ENCODE measurements around the gene MYBL2.
A peak's percentile ranks its signal among the peaks of the same experiment; 100 is the strongest.

The MYBL2 gene

DNA sequence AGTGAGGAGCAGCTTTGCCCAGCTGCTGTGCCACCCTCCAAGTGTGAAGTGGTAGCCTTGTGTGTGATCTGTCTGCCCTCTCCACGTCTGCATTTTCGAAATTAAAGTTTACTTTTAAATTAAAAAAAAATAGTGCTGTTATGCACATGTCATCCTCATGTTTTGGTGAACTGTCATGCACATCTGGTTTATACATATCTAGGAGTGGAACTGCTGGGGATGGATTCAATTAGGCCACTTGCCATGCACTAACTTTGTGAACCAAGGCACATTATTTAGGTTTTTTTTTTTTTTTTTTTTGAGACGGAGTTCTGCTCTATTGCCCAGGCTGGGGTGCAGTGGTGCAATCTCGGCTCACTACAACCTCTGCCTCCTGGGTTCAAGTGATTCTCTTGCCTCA is 56.3 kb downstream of the MYBL2 start:
- TF ChIP-seq POLR2A (IDR thresholded peaks at IDR 0.05; ENCODE audit: low read length) = no peak
- DNase-seq = no peak

DNA sequence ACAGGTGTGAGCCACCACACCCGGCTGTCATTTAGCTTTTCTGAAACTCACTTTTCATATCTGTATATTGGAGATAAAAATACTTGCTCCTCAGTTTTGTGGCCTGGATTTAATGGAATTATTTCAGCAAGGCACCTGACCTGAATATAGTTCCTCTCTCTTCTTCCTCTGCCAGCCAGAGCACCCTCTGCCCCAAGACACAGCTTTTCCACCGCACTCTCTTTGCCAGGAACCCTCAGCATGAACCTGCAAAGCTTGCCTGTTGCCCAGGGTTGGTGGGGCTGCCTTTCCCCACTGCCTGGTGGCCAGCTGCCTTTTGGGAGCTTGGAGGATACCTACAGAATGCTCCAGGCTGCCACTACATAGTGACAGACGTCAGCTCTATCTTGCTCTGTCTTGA is 56.8 kb downstream of the MYBL2 start:
- no peak for TF ChIP-seq POLR2A (IDR thresholded peaks at IDR 0.05; ENCODE audit: low read length)
- no peak for TF ChIP-seq GATA1 (IDR thresholded peaks at IDR 0.05; ENCODE audit: low read depth, low read length)
- DNase-seq = no peak

DNA sequence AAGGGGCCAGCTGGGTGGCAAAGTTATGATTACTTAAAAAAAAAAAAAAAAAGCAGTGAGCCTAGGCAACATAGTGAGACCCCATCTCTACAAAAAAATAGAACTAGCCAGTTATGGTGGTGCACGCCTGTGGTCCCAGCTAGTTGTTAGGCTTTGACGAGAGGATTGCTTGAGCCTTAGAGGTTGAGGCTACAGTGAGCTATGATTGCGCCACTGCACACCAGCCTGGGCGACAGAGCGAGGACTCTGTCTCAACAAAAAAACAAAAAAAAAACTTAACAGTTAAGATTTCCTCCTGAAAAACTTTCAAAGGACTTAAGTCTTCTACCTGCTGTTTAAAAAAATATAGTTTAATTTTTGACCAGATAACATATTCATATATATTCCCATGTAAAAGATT is 57.5 kb downstream of the MYBL2 start:
- TF ChIP-seq GATA1 (IDR thresholded peaks at IDR 0.05; ENCODE audit: low read depth, low read length) = no peak
- TF ChIP-seq POLR2A (IDR thresholded peaks at IDR 0.05; ENCODE audit: low read length) = no peak
- no peak for DNase-seq

DNA sequence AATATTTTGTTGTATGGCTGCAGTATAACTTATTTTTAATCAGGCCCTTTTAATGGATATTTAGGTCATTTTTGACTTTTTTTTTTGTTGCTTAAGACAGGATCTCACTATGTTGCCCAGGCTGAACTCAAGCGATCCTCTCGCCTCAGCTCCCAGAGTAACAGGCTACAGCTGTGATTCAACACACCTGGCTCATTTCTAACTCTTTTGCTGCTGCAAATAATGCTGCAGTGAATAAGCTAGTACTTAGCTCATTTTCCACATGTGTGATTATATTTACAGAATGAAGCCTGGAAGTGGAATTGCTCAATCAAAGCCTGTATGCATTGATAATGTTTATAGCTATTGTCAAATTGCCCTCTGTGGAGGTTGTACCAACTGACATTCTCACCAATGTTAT is 58.8 kb downstream of the MYBL2 start:
- no peak for DNase-seq
- TF ChIP-seq POLR2A (IDR thresholded peaks at IDR 0.05; ENCODE audit: low read length) (no peak), GATA1 (IDR thresholded peaks at IDR 0.05; ENCODE audit: low read depth, low read length) (no peak)

DNA sequence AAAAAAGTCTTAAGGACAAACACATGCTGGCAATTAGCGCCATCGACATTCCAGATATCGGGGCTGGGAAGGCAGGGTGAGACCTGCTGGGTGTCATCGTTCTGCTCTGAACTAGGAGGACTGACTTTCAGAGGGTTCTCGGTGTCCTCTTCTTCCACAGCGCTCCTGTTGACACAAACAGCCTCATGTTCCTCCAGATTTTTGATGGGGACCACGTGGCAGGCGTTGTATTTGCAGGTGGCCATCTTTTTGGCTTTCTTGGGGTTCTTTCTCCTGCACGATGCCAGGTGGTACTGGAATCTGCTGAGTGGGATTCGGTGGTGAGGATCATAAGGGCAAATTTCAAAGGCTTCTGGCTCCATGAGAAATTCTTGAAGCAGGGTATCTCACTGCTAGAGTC is 59.4 kb downstream of the MYBL2 start:
- no peak for DNase-seq
- TF ChIP-seq GATA1 (IDR thresholded peaks at IDR 0.05; ENCODE audit: low read depth, low read length) (no peak), POLR2A (IDR thresholded peaks at IDR 0.05; ENCODE audit: low read length) (no peak)

DNA sequence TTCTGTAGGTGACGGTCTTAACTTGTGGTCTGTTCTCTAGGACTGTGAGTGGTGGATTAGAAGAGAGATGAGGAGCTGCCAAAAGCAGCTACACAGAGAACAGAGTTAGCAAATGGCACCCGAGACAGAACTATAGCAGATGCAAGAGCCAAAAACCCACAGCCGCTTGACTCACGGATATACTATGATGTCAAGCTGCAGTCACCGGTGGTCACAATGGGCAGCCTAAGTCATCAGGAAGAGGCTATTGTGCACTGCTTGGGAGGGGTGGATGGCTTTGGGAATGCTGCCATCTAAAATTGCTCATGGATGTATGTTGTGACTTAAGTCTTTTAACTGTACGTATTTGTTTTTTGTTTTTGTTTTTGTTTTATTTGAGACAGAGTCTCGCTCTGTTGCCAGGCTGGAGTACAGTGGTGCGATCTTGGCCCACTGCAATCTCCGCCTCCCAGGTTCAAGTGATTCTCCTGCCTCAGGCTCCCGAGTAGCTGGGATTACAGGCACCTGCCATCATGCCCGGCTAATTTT is 60.0 kb downstream of the MYBL2 start, which contains the start of gene GTSF1L:
GTSF1L (minus strand) TSS at position 192 of the 528 bp plus-strand sequence. CDS start 308 bp downstream, outside the sequence.
- no peak for DNase-seq
- TF ChIP-seq GATA1 (IDR thresholded peaks at IDR 0.05; ENCODE audit: low read depth, low read length) (no peak), POLR2A (IDR thresholded peaks at IDR 0.05; ENCODE audit: low read length) (no peak)

DNA sequence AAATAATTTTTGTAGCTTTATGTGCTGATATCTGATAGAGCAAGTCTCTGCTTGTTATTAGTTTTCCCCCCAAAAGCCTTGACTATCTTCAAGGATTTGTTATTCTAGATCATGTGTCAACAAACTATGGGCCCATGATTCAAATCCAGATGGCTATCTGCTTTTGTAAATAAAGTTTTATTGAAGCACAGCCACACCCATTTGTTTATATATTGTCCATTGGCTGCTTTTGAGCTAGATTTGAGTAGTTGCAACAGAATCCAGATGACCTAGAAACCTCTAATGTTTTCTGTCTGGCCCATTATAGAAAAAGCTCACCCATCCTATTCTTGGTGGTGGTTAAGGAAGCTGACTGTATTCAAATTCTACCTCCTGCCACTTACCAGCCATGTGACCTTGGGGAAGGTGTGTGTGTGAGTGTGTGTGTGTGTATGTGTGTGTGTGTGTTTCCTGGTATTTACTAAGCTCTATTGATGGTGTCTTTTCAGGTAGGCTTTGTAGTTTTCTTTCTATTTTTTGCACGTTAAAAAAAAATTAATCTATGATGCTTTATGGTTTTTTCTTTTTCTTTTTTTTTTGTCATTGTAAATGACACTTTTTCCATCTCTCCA is 61.2 kb downstream of the MYBL2 start:
- TF ChIP-seq GATA1 (IDR thresholded peaks at IDR 0.05; ENCODE audit: low read depth, low read length) = no peak
- TF ChIP-seq POLR2A (IDR thresholded peaks at IDR 0.05; ENCODE audit: low read length) = no peak
- DNase-seq = no peak

DNA sequence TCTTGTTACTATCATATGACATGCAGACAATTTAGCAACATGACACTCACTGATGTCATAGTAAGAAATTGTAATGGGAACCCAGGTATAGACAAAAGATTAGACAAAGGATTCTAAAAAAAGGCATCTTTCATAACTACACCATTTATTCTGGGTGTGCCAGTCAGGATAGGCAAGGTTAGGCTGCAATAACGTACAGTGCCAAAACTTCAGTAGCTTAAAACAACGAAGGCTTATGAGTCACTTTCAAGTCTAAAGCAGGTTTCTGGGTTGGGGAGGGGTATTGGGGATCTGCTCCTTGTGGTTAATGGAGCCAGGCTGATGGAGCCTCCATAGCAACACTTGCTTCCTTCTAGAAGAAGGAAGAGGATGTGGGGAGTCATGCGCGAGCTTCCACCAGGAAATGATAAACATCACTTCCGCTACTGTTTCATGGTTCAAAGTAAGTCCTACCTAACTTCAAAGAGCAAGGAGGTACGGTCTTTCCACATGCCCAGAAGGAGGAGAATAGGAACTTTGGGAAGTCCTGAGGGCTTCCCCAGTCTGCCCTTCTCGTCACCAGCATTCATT is 61.9 kb downstream of the MYBL2 start:
- TF ChIP-seq GATA1 (IDR thresholded peaks at IDR 0.05; ENCODE audit: low read depth, low read length) = no peak
- DNase-seq = no peak

DNA sequence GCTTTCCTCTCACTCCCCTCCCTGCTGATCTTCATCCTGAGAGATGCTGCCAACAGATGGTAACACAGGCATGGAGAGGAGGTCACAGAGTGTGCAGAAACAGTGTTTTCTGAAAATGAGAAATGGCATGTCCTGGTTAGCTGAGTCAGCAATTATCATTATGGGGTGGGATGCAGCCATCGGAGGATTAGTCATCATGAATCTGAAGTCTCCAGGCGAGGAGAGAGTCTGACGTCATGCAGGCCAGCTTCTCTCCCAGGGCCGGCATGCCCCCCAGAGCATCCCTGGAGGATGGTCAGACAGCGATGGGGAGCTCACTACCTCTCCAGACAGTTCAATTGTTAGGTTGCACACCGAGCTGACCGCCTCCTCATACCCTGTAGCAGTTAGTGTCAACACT is 64.6 kb downstream of the MYBL2 start:
- no peak for TF ChIP-seq GATA1 (IDR thresholded peaks at IDR 0.05; ENCODE audit: low read depth, low read length)
- TF ChIP-seq POLR2A (IDR thresholded peaks at IDR 0.05; ENCODE audit: low read length) = no peak
- DNase-seq = peak in 1 of 2 experiments; percentile 29

DNA sequence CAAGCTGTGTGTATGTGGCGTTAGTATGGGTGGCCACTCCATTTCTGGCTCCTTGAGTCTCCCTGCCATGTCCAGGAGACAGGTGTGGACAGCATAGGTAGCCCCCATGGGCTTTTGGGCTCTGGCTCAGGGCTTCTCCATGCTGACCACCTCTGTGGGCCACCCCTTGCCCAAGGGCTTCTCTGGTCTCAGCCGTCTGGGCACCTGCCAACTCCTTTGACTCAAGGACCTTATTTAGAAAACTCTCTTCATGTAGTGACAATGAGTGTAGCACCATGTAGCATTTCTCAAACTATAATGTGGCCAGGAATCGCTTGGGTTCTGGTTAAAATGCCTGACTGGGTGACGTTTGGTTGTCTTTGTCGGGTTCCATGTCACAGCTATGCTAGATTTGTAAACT is 65.0 kb downstream of the MYBL2 start:
- TF ChIP-seq GATA1 (IDR thresholded peaks at IDR 0.05; ENCODE audit: low read depth, low read length) = no peak
- TF ChIP-seq POLR2A (IDR thresholded peaks at IDR 0.05; ENCODE audit: low read length) = no peak
- DNase-seq = no peak

DNA sequence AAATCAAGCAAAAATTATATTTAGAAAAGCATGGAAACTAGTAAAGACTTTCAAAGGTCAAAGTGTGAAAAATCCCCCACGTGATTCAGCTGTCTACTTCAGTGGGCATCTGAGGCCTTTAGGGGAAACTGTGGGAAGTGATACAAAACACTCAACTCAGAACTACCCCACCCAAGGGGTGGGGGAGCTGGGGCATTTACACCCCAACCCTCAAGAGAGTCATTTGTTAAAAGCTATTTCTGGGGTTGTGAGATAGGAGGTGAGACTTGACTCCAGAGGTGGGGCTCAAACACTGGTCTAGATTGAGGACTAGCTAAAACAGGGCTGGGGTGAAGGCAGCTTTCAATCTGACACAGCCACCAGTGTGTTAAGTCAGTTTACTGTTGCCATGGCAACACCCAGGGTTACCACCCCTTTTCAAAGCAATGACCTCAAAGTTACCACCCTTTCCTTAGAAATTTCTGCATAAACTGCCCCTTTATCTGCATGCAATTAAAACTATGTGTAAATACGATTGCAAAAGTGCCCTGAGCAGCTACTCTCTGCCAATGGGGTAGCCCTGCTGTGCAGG is 69.8 kb downstream of the MYBL2 start:
- TF ChIP-seq GATA1 (IDR thresholded peaks at IDR 0.05; ENCODE audit: low read depth, low read length) (no peak), POLR2A (IDR thresholded peaks at IDR 0.05; ENCODE audit: low read length) (no peak)
- peak; percentile 40 to 71 for DNase-seq

DNA sequence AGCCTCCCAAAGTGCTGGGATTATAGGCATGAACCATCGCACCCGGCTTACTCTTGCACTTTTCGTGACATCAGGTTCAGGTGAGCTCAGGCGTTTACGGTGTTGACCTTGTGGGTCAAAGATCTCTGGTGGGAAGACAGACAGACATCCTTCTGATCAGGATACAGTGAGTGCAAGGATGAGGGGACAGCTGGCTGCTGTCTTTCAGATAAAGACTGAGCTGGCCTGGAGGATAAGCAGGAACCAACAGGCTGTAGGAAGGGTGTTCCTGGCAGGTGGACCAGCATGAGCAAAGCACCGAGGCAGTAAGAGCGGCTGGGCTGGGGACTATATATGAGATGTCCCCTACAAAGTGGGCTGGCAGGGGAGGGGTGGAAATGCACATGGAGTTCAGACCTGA is 71.0 kb downstream of the MYBL2 start:
- DNase-seq = no peak
- no peak for TF ChIP-seq POLR2A (IDR thresholded peaks at IDR 0.05; ENCODE audit: low read length)
- TF ChIP-seq GATA1 (IDR thresholded peaks at IDR 0.05; ENCODE audit: low read depth, low read length) = no peak

DNA sequence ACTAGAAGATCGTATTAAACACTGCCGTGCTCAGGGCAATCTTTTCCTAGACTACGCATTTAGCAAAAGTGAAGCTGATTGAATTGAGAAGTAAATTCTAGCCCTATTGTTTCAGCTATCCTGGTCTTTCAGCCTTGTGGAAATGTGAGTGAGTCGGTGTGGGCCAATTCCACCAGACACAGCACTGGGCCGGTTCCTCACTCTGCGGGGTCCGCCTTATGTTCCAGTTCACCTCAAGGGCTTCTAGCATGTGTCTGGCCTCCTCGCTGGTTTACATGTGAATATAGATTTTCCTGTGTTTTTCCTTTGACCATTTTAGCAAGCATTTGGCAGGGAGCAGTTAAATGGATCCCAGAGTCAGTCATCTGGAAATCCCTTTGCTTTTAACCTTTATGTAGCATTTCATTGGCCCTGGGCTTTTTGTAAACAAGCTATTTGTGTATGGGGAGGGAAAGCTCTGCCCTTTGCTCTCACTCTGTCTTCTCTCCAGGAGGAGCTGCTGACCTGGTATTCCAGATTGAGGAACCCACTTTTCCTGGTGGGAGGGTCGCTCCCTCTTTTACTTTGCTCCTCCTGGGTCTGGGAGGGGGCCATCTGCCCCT is 72.3 kb downstream of the MYBL2 start:
- no peak for DNase-seq
- no peak for TF ChIP-seq POLR2A (IDR thresholded peaks at IDR 0.05; ENCODE audit: low read length)
- no peak for TF ChIP-seq GATA1 (IDR thresholded peaks at IDR 0.05; ENCODE audit: low read depth, low read length)

DNA sequence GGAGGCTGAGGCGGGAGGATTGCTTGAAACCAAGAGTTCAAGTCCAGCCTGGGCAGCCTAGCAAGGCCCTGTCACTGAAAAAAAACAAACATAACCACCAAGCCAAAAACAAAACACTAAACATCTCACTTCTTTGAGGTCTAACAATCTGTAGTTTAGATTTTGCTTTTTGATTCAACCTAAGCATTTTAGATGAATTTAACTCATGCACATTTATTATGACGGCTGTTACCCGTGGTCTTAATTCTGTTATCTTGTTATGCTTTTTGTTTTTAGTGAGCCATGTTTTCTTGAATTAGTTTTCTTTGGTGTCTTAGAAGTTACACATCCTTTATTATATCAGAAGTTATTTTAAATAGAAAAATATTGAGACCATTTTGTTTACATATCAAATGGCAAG is 73.7 kb downstream of the MYBL2 start:
- TF ChIP-seq GATA1 (IDR thresholded peaks at IDR 0.05; ENCODE audit: low read depth, low read length) = no peak
- no peak for TF ChIP-seq POLR2A (IDR thresholded peaks at IDR 0.05; ENCODE audit: low read length)
- DNase-seq = no peak
